Karpas-422 (cell line): ENCODE data around the gene FANCE. TPM values are rescaled to one million over a fixed set of nuclear protein-coding genes. Genes with fewer than 3 reads are reported as not detected.

Experiments
- DNase-seq: peaks from one replicate; pipeline ENCODE4 v3.0.0-alpha.2; 2015
- H2AFZ ChIP-seq: fragments of 200-600 bp; sonication (generic); 2 replicates; pipeline ENCODE4 v1.6.1; 2014; ENCODE audit warnings: antibody characterized with exemption, low read length, mixed read lengths
- H3K27ac ChIP-seq: fragments of 200-600 bp; sonication (generic); 2 replicates; pipeline ENCODE4 v1.5.1; 2014; ENCODE audit warnings: mild to moderate bottlenecking, low read length, moderate library complexity
- H3K27me3 ChIP-seq: fragments of 200-600 bp; sonication (generic); 2 replicates; pipeline ENCODE4 v1.6.1; 2014; ENCODE audit warnings: low read length, mixed read lengths
- H3K36me3 ChIP-seq: fragments of 200-600 bp; sonication (generic); 2 replicates; pipeline ENCODE4 v1.6.1; 2014; ENCODE audit warnings: low read length, mixed read lengths; ENCODE audit not compliant: insufficient read depth
- H3K4me1 ChIP-seq: fragments of 200-600 bp; sonication (generic); 2 replicates; pipeline ENCODE4 v1.6.1; 2014; ENCODE audit warnings: mild to moderate bottlenecking, low read length, mixed read lengths
- H3K4me2 ChIP-seq: fragments of 200-600 bp; sonication (generic); 2 replicates; pipeline ENCODE4 v1.6.1; 2014; ENCODE audit warnings: low read length, low read depth, mild to moderate bottlenecking; ENCODE audit not compliant: poor library complexity, severe bottlenecking
- H3K4me3 ChIP-seq: fragments of 200-600 bp; sonication (generic); 2 replicates; pipeline ENCODE4 v1.5.1; 2014; ENCODE audit warnings: mild to moderate bottlenecking, antibody characterized with exemption, low read length, mixed read lengths
- H3K79me2 ChIP-seq: fragments of 200-600 bp; sonication (generic); 2 replicates; pipeline ENCODE4 v1.6.1; 2014; ENCODE audit warnings: mild to moderate bottlenecking, low read length, mixed read lengths
- H3K9ac ChIP-seq: fragments of 200-600 bp; sonication (generic); 2 replicates; pipeline ENCODE4 v1.6.0; 2014; ENCODE audit warnings: low read length
- H3K9me2 ChIP-seq: fragments of 200-600 bp; sonication (generic), shearing (Covaris generic); replicated peaks from 2 replicates; pipeline ENCODE4 v1.6.0; 2014; ENCODE audit warnings: mild to moderate bottlenecking, low read length, moderate library complexity; ENCODE audit not compliant: insufficient read depth
- H3K9me3 ChIP-seq: fragments of 300-700, 200-600 bp; sonication (generic); 2 replicates; pipeline ENCODE4 v1.6.1; 2014; ENCODE audit warnings: low read length, mixed read lengths
- H4K20me1 ChIP-seq: fragments of 200-600 bp; sonication (generic); 2 replicates; pipeline ENCODE4 v1.6.1; 2014; ENCODE audit warnings: mild to moderate bottlenecking, antibody characterized with exemption, low read length, low read depth; ENCODE audit not compliant: insufficient read depth
- total RNA-seq: library from RNA; depleted of rRNA; stranded (reverse); fragments of >200 nt; shearing (Covaris generic); gene quantifications from 2 replicates; pipeline ENCODE4 v1.2.3, GENCODE V29; 2014; ENCODE audit warnings: low replicate concordance

Gene FANCE
- total RNA-seq, 1 experiment from 2014 or later, result 9.8 TPM

DNA sequence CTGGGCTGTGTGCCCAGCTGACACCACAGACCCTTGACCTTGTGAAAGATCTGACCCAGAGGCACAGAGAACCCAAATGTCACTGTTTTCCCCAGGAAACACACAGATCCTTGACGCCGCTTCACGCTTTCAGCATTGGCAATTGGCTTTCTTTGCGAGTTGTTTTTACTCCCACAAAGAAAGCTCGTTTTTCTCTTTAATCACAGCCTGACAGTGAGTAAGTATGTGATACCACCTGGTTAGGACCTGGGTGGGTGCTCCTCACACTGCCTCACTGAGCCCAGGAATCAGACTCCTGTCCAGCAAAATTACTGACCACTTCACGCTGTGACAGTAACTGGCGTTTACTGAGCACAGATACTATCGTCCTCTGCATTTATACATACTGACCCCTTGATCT is 29.1 kb downstream of the FANCE start:
- no peaks in the 10 kb centered on the region for H3K9me2 ChIP-seq
- H3K9ac ChIP-seq, result no peak overlapping the region
- no peak overlapping the region for H3K27ac ChIP-seq
- no peak overlapping the region for H3K4me2 ChIP-seq
- no peaks in the 10 kb centered on the region for H3K27me3 ChIP-seq
- no peak overlapping the region for H2AFZ ChIP-seq
- H3K4me1 ChIP-seq, result no peaks in the 10 kb centered on the region
- H3K9me3 ChIP-seq, result no peaks in the 10 kb centered on the region
- H3K79me2 ChIP-seq, result no peaks in the 10 kb centered on the region
- no peaks in the 10 kb centered on the region for H3K36me3 ChIP-seq
- no peak for DNase-seq
- H3K4me3 ChIP-seq, result no peak overlapping the region
- no peaks in the 10 kb centered on the region for H4K20me1 ChIP-seq

GRCh38 chr6:35483062-35483461 is 30.9 kb downstream of the FANCE start:
- Histone ChIP-seq H3K4me3 (no peak overlapping the region), H3K9me3 (no peaks in the 10 kb centered on the region), H3K9me2 (no peaks in the 10 kb centered on the region), H3K4me1 (no peaks in the 10 kb centered on the region), H4K20me1 (no peaks in the 10 kb centered on the region), H3K36me3 (no peaks in the 10 kb centered on the region), H3K4me2 (no peak overlapping the region), H3K9ac (no peak overlapping the region), H3K27ac (no peak overlapping the region), H2AFZ (no peak overlapping the region), H3K79me2 (no peaks in the 10 kb centered on the region), H3K27me3 (no peaks in the 10 kb centered on the region)
- DNase-seq, result no peak

GRCh38 chr6:35483490-35483889 is 31.4 kb downstream of the FANCE start:
- H2AFZ ChIP-seq, result no peak overlapping the region
- H3K79me2 ChIP-seq, result no peaks in the 10 kb centered on the region
- H3K9me2 ChIP-seq, result no peaks in the 10 kb centered on the region
- H3K4me3 ChIP-seq, result no peak overlapping the region
- H3K9ac ChIP-seq, result no peak overlapping the region
- H3K4me1 ChIP-seq, result no peaks in the 10 kb centered on the region
- H4K20me1 ChIP-seq, result no peaks in the 10 kb centered on the region
- H3K9me3 ChIP-seq, result no peaks in the 10 kb centered on the region
- no peaks in the 10 kb centered on the region for H3K36me3 ChIP-seq
- H3K27me3 ChIP-seq, result no peaks in the 10 kb centered on the region
- no peak for DNase-seq
- H3K4me2 ChIP-seq, result no peak overlapping the region
- H3K27ac ChIP-seq, result no peak overlapping the region

DNA sequence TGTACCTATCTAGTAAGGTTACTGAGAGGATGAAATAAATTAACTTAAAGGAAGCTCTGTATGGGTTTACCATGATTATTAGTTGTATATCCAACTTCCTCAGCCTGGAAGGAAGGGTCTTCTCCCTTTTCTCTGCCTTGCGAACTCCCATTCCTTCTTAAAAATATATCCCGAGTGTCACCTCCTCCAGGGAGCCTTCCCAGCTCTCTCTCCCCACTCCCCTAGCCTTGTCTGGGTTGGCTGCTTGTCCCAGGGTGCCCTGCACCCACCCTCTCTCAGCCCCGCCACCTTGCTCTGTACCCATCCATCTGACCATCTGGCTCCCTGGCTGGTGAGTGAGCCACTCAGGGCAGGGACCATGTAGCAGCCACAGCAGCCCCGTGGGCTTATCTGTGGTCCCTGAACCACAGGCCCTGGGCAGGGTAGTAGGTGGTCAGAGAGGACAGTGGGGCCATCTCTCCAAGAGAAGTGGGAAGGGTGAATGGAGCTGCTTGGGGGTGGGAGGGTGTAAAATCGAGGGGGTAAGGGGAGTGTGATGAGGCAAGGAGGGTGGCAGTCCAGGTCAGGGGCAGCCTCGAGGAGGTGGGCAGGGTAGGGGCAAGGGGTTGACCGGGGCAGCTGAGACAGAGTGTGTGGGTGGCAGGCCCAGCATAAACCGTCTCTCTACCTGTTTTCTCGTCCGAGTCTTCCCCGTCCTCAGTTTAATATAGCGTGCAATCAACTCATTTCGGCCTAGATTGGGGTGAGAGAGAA is 31.9 kb downstream of the FANCE start:
- no peaks in the 10 kb centered on the region for H4K20me1 ChIP-seq
- H3K36me3 ChIP-seq, result no peaks in the 10 kb centered on the region
- no peak overlapping the region for H3K4me3 ChIP-seq
- H3K4me1 ChIP-seq, result no peaks in the 10 kb centered on the region
- no peak for DNase-seq
- no peak overlapping the region for H3K9ac ChIP-seq
- H3K9me2 ChIP-seq, result no peaks in the 10 kb centered on the region
- no peaks in the 10 kb centered on the region for H3K9me3 ChIP-seq
- H3K27ac ChIP-seq, result no peak overlapping the region
- no peak overlapping the region for H2AFZ ChIP-seq
- no peaks in the 10 kb centered on the region for H3K79me2 ChIP-seq
- H3K27me3 ChIP-seq, result no peaks in the 10 kb centered on the region
- no peak overlapping the region for H3K4me2 ChIP-seq

- Histone ChIP-seq H4K20me1 (no peaks in the 10 kb centered on the region), H3K79me2 (no peaks in the 10 kb centered on the region), H3K4me3 (no peak overlapping the region), H3K27ac (no peak overlapping the region), H2AFZ (no peak overlapping the region), H3K4me1 (no peaks in the 10 kb centered on the region), H3K4me2 (no peak overlapping the region), H3K9ac (no peak overlapping the region), H3K9me2 (no peaks in the 10 kb centered on the region), H3K36me3 (no peaks in the 10 kb centered on the region), H3K9me3 (no peaks in the 10 kb centered on the region), H3K27me3 (no peaks in the 10 kb centered on the region)
- DNase-seq, result no peak
Measured at GRCh38 chr6:35484921-35485392, 32.8 kb downstream of the FANCE start.

GRCh38 chr6:35485402-35485877 is 33.3 kb downstream of the FANCE start:
- no peak overlapping the region for H3K9ac ChIP-seq

DNA sequence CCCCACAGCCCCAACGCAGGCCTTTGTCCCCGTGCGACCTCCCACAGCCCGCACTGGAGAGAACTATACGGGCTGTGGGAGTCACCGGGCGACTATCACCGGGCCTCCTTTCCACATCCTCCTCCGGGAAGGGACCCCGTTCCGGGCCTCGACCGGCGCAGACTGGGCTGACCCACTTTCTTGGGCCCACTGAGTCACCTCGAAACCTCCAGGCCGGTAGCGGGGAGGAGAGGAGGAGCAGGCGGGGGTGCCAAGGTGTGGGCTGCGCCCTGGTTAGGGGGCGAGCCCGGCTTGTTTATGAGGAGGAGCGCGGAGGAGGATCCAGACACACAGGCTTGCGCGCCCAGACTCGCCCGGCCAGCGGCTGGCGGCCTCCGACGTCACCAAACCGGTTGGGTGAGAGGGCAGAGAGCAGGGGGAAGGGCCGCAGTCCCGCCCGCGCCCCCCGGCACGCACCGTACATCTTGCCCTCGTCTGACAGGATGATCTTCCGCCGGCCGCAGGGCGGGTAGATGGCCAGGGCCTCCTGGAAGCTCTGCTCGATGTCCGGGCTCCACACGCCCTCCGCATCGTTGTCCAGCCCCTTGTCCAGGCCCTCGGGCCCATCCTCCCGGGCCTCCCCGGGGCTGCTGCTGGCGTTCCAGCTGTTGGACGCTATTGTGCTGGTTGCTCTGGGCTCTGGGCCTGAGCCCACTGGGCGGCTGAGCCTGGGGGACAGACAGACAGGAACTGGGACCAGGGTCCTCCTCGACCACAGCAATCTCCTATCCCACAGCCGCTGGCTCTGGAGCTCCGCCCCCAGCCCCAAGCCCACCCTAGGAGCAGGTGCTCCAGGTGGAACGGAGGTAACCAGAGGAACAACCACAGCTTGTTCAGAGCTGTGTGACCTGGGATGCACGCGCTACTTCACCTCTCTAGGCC is 34.1 kb downstream of the FANCE start:
- no peak overlapping the region for H3K4me2 ChIP-seq
- H3K9ac ChIP-seq, result no peak overlapping the region
- no peaks in the 10 kb centered on the region for H3K9me3 ChIP-seq
- H3K79me2 ChIP-seq, result no peaks in the 10 kb centered on the region
- no peaks in the 10 kb centered on the region for H4K20me1 ChIP-seq
- no peaks in the 10 kb centered on the region for H3K27me3 ChIP-seq
- no peak for DNase-seq
- H3K36me3 ChIP-seq, result no peaks in the 10 kb centered on the region
- H2AFZ ChIP-seq, result no peak overlapping the region
- H3K27ac ChIP-seq, result no peak overlapping the region
- no peaks in the 10 kb centered on the region for H3K9me2 ChIP-seq
- H3K4me1 ChIP-seq, result no peaks in the 10 kb centered on the region
- H3K4me3 ChIP-seq, result no peak overlapping the region

More at GRCh38 chr6:35485402-35485877, 33.3 kb downstream of the FANCE start:
- Histone ChIP-seq H3K4me1 (no peaks in the 10 kb centered on the region), H3K4me2 (no peak overlapping the region), H3K9me3 (no peaks in the 10 kb centered on the region), H3K27ac (no peak overlapping the region), H4K20me1 (no peaks in the 10 kb centered on the region), H3K27me3 (no peaks in the 10 kb centered on the region), H2AFZ (no peak overlapping the region), H3K4me3 (no peak overlapping the region), H3K9me2 (no peaks in the 10 kb centered on the region), H3K79me2 (no peaks in the 10 kb centered on the region), H3K36me3 (no peaks in the 10 kb centered on the region)
- no peak for DNase-seq
